Bronchial epithelial cell (primary cell): ENCODE data around the gene ZNF747. TPM values are rescaled to one million over a fixed set of nuclear protein-coding genes. Genes with fewer than 3 reads are reported as not detected.

ENCODE experiments used
- DNase-seq: peaks from one replicate; pipeline ENCODE4 v3.0.0-alpha.2; 2010; ENCODE audit warnings: low read depth
- FAIRE-seq: peaks from 2 replicates; lab custom pipeline; 2011; peaks lifted over from hg19 to GRCh38; lab: Jason Lieb, UNC
- H3K27me3 ChIP-seq: 2 replicates; pipeline ENCODE4 v1.5.1; 2011; ENCODE audit warnings: low read length; ENCODE audit not compliant: control insufficient read depth, insufficient read depth
- H3K36me3 ChIP-seq: 2 replicates; pipeline ENCODE4 v1.5.1; 2011; ENCODE audit warnings: low read length; ENCODE audit not compliant: control insufficient read depth, insufficient read depth
- H3K4me3 ChIP-seq: 2 replicates; pipeline ENCODE4 v1.5.1; 2011; ENCODE audit warnings: mild to moderate bottlenecking, low read depth, low read length, control low read depth
- CTCF ChIP-seq: IDR thresholded peaks from 2 replicates; pipeline ENCODE4 v1.5.1; 2011; ENCODE audit warnings: mild to moderate bottlenecking, moderate library complexity, low read length, control low read depth, inconsistent platforms; ENCODE audit not compliant: insufficient read depth, severe bottlenecking
- total RNA-seq: library from RNA; depleted of rRNA; stranded (reverse); fragments of >200 nt; gene quantifications from 2 replicates; pipeline ENCODE4 v1.2.1, GENCODE V29; 2014

Gene ZNF747
- total RNA-seq, 1 donor from 2014 or later: 6.1 TPM

GRCh38 chr16:30570636-30571444, 36.2 kb upstream of the ZNF747 start:
- FAIRE-seq (no peak), DNase-seq (no peak)
- no peaks in the 10 kb centered on the region for H3K36me3 ChIP-seq
- no peaks in the 10 kb centered on the region for H3K27me3 ChIP-seq
- H3K4me3 ChIP-seq: peak overlapping the region; percentile 53
- TF ChIP-seq CTCF: no peak

- no peak for DNase-seq
- no peaks in the 10 kb centered on the region for H3K36me3 ChIP-seq
- no peak for TF ChIP-seq CTCF
- FAIRE-seq: no peak
- H3K27me3 ChIP-seq: no peaks in the 10 kb centered on the region
- no peak overlapping the region for H3K4me3 ChIP-seq
Measured at GRCh38 chr16:30569746-30570635, 35.3 kb upstream of the ZNF747 start.

- H3K4me3 ChIP-seq: no peak overlapping the region
- H3K36me3 ChIP-seq: no peaks in the 10 kb centered on the region
- no peak for DNase-seq
- no peak for TF ChIP-seq CTCF
- no peaks in the 10 kb centered on the region for H3K27me3 ChIP-seq
- FAIRE-seq: no peak
Measured at GRCh38 chr16:30569281-30569680, 34.6 kb upstream of the ZNF747 start.

GRCh38 chr16:30567991-30568638, 33.5 kb upstream of the ZNF747 start:
- FAIRE-seq: no peak

More at GRCh38 chr16:30567991-30568638, 33.5 kb upstream of the ZNF747 start:
- peak; percentile 97 for DNase-seq
- Histone ChIP-seq H3K4me3 (no peak overlapping the region), H3K27me3 (no peaks in the 10 kb centered on the region), H3K36me3 (no peaks in the 10 kb centered on the region)
- TF ChIP-seq CTCF: no peak
